Sigmoid colon (tissue), 4 donors: ENCODE results near the gene LRRC57.

Source experiments
- POLR2A ChIP-seq, 2 donors: fragments of 450-650 bp; IDR thresholded peaks; one replicate each; pipeline ENCODE4 v1.6.1; 2016; ENCODE audit warnings: antibody characterized with exemption in 2 of 2, mild to moderate bottlenecking in 2 of 2, moderate library complexity in 2 of 2
- POLR2AphosphoS5 ChIP-seq, 4 donors: sonication (generic); formaldehyde crosslinking; IDR thresholded peaks; one replicate each; pipeline ENCODE4 v1.6.1; 2017; ENCODE audit warnings: antibody characterized with exemption in 4 of 4
- TF ChIP-seq, protein P1 (sequence below), 4 experiments: fragments of 450-650 bp in 3 of 4; fragments of 200-600 bp in 1 of 4; IDR thresholded peaks; one replicate each; pipeline ENCODE4 v1.5.1; 2016 to 2019; ENCODE audit warnings: antibody characterized with exemption in 4 of 4, mild to moderate bottlenecking in 3 of 4, moderate library complexity in 2 of 4

DNA sequence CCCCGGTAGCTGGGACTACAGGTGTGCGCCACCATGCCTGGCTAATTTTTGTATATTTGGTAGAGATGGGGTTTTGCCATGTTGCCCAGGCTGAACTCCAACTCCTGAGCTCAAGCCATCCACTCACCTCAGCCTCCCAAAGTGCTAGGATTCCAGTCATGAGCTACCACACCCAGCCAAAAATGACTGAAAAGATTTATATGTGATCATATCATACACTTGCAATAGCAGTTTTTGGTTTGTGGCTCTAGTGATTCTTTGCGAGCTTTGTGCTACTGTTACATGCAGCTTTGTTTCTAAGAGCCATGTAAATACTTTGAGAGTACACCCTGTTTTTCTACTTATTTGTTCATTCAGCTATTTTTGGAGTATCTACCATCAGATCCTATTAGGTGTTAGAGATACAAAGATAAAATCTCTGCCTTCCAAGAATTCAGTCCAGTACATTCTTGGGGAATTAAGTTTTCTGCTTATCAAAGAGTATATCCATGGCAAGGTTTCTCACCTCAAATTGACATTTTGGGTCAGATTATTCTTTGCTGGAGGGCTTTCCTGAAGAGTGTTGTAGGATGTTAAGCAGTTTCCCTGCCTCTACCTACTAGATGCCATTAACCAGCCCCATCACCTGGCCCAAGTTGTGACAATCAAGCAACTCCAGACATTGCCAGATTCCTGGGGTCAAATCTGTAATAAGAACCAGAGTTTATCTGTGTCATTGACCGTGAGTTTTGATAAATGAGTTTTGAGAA is 38.2 kb downstream of the LRRC57 start:
- TF ChIP-seq, protein P1, sequence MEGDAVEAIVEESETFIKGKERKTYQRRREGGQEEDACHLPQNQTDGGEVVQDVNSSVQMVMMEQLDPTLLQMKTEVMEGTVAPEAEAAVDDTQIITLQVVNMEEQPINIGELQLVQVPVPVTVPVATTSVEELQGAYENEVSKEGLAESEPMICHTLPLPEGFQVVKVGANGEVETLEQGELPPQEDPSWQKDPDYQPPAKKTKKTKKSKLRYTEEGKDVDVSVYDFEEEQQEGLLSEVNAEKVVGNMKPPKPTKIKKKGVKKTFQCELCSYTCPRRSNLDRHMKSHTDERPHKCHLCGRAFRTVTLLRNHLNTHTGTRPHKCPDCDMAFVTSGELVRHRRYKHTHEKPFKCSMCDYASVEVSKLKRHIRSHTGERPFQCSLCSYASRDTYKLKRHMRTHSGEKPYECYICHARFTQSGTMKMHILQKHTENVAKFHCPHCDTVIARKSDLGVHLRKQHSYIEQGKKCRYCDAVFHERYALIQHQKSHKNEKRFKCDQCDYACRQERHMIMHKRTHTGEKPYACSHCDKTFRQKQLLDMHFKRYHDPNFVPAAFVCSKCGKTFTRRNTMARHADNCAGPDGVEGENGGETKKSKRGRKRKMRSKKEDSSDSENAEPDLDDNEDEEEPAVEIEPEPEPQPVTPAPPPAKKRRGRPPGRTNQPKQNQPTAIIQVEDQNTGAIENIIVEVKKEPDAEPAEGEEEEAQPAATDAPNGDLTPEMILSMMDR (IDR thresholded peaks at IDR 0.05): no peak
- TF ChIP-seq POLR2AphosphoS5 (IDR thresholded peaks at IDR 0.05) (no peak), POLR2A (IDR thresholded peaks at IDR 0.05) (no peak)
